Stimulated activated CD8-positive, alpha-beta memory T cell treated with anti-CD3 and anti-CD28 coated beads, Interleukin-4, amount 100 ng/mL, for 48 hours (primary cell): ENCODE measurements around the gene YY2.

Experiments used
- DNase-seq: peaks from one replicate; pipeline ENCODE4 v3.0.0-alpha.2; 2020

The YY2 gene

GRCh38 chrX:21881881-21882574 is 26.2 kb downstream of the YY2 start:
- no peak for DNase-seq

GRCh38 chrX:21883258-21883657 is 27.5 kb downstream of the YY2 start:
- no peak for DNase-seq

GRCh38 chrX:21885568-21885967 is 29.8 kb downstream of the YY2 start:
- DNase-seq, result no peak

GRCh38 chrX:21905313-21905712 is 49.5 kb downstream of the YY2 start:
- no peak for DNase-seq

- no peak for DNase-seq
These were observed 50.2 kb downstream of the YY2 start for GRCh38 chrX:21905953-21906352.

- DNase-seq, result no peak
These were observed 51.5 kb downstream of the YY2 start for GRCh38 chrX:21907260-21907659.
